Activated T-cell treated with anti-CD3 and anti-CD28 coated beads for 1 hour (primary cell): ENCODE data around the gene UBXN4.
A peak's percentile ranks its signal among the peaks of the same experiment; 100 is the strongest.
"Not testable (repeated sequence)": the region's sequence is repeated elsewhere in the genome, so short reads cannot be mapped to it uniquely, and the experiment has no call there.

ENCODE experiments used
- DNase-seq: peaks from one replicate; pipeline ENCODE4 v3.0.0-alpha.2; 2020; ENCODE audit warnings: low read depth

UBXN4 gene

DNA sequence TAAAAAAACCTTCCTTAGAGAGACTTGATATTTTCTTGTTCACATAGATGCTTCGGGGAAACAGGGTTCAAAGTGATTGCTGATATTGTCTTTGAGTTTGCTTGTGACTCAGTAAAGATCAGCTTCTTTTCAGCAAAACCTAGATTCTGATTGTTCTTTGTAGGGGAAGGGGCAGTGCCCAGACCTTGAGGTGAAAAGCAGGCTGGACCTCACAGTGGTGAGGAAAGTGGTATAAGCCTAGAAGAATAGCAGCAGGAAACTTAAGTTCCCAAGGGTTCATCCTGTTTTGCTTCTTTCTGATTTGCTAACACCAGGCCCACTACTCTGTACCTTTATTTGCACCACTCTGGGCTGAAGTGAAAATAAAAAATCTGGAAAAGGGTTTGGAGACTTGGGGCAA is 20.9 kb downstream of the UBXN4 start:
- no peak for DNase-seq

- no peak for DNase-seq
Measured at GRCh38 chr2:135768863-135769262, 27.2 kb downstream of the UBXN4 start.

- no peak for DNase-seq
Measured at GRCh38 chr2:135773319-135773718, 31.7 kb downstream of the UBXN4 start.

- no peak for DNase-seq
Measured at GRCh38 chr2:135773917-135774316, 32.3 kb downstream of the UBXN4 start.

DNA sequence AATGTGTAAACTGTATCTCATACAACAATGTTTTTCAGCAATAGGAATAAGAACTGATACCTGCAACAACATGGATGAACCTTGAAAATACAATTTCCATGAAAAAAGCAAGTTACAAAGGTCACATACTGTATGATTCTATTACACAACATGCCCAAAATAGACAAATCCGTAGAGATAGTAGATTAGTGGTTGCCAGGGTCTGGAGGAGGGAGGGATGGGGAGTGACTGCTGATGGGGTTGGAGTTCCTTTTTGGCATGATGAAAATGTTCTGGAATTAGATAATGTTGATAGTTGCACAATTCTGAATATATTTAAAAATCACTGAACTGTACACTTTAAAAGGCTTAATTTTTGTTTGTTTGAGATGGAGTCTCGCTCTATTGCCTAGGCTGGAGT is 33.8 kb downstream of the UBXN4 start:
- DNase-seq, result no peak

- DNase-seq, result no peak
Measured at GRCh38 chr2:135776367-135776766, 34.7 kb downstream of the UBXN4 start.

GRCh38 chr2:135782231-135782630 is 40.6 kb downstream of the UBXN4 start:
- no peak for DNase-seq

DNA sequence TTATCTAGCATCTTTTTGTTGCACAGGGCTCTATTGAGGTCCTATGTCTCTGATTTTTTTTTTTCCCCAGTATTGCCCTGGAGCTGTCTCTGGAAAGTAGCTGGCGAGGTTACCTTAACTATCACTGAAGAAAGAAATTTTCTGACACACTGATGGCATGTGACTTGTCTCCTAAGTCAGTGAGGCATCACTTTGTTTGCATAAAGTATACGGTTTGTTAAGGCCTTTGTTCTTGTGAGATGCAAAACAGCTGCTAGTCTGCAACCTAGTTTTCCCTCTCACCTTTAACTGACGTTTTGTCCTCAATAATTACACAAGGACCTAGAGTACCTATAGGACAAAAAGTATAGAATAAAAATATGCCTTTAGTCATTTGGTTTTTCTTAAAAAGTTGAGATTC is 41.8 kb downstream of the UBXN4 start:
- no peak for DNase-seq

GRCh38 chr2:135785032-135785431 is 43.4 kb downstream of the UBXN4 start:
- no peak for DNase-seq

DNA sequence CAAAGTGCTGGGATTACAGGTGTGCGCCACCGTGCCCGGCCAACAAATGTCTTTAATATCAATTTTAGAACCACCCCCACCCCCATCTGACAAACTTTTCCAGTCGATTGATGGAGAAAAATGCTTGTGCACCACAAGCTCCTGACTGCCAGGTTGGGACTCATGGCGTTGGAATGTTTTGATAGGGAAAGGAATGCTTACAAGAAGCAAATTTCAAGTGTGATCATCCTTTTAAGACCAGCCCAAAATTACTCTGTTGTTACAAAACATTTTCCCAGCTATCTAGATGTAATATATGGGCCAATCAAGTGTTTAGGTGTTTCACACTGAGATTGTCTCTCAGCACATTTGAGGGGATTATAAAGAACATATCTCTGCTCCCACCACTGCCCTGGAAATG is 45.2 kb downstream of the UBXN4 start:
- no peak for DNase-seq

GRCh38 chr2:135790423-135790822 is 48.8 kb downstream of the UBXN4 start:
- DNase-seq, result no peak

- no peak for DNase-seq
Measured at GRCh38 chr2:135791418-135792190, 49.9 kb downstream of the UBXN4 start.

- no peak for DNase-seq
Measured at GRCh38 chr2:135792401-135793150, 50.9 kb downstream of the UBXN4 start.

- DNase-seq, result not testable (repeated sequence)
Measured at GRCh38 chr2:135795641-135796040, 54.0 kb downstream of the UBXN4 start.

DNA sequence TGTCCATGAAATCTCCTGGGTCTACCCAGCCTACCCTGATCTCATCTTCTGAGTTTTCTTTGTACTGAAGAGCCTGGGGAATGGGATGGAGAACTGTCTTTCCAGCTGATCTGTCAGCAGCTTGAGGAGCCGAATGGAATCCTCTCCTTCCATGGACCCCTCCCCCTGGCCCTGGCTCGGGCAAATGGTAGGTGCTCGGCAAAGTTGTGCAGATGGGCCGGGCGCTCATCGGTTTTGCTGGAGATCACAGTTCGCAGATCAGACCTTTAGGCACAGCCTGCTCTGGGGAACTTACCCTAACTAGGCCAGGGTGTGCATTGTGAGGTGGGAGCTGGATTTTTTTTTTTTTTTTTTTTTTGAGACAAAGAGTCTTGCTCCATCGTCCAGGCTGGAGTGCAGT is 55.0 kb downstream of the UBXN4 start:
- DNase-seq, result no peak

GRCh38 chr2:135797497-135798274 is 56.0 kb downstream of the UBXN4 start:
- peak; percentile 68 for DNase-seq

DNA sequence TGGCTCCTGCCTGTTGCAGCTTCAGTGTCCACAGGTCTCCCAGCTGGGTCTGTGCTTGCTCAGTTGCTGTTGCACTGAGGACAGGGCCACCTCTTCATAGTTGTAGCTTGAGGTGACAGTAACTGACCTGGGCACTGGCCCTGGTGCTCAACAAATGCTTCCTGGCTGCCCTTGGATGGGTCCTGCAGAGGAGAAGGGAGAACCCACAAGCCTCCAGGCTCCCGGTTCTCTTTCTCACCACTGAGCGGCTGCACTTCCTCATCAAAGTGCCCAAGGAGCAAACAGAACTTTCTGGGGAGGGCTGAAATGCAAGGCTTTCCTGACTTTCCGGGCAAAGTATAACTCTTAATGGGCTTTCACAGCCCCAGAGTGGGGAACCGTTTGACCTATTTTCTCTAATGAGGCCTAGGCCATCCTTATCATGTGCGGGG is 56.6 kb downstream of the UBXN4 start:
- DNase-seq, result no peak

- no peak for DNase-seq
Measured at GRCh38 chr2:135798762-135799161, 57.1 kb downstream of the UBXN4 start.

DNA sequence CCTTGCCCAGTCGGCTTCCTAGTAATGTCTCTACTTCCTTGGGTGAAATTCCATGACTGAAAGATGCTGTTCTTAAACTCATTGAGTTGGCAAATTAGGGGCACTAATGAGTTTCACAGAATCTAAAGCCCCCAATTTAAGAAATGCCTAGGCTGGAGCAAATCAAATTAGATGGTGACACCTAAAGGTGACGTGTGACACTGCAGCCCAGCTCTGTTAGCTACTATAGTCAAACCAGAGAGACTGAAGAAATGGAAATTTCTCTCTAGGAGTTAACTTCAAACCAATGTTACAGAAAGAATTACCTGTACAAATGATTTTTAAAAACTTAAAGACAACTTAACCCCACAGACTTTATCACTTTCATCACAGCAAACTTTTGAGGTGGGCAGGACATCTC is 58.1 kb downstream of the UBXN4 start:
- DNase-seq, result no peak

DNA sequence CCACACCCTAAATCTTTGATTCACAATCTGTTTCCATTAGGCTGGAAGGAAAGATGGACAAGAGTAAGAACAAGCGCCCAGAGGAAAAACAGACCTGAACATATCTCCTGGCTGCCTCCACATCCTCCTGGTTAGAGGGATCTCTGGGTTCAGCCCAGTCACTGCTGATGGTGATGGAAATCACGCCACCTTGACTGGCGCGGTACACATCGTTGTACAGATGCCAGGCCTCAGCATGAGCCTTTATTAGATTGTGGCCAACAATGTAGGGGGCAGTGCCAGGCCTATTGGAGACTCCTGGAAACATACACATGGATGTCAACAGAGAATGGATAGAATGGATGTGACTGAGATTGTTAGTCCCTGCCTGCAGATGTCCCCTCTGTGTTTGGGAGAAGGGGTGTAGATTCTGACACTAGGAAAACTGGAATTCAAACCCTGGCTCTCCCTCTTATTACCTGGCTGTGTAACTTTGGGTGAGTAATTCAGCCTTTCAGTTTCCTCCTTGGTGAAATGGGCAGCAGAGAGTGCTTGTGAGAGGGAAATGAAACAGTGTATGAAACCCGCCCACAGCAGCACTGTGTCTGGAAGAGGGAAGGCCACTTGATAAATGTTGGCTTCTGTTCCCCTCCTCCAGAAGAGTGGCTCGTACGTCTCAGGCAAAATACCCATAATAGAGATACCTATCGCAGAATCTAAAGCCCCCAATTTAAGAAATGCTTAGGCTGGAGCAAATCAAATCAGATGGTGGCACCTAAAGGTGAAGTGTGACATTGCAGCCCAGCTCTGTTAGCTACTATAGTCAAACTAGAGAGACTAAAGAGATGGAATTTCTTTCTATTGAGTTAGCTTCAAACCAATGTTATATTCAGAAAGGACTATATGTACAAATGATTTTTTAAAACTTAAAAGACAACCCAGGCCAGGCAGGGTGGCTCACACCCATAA is 59.1 kb downstream of the UBXN4 start:
- DNase-seq, result no peak

- DNase-seq, result no peak
Measured at GRCh38 chr2:135802350-135802749, 60.7 kb downstream of the UBXN4 start.

- DNase-seq, result no peak
Measured at GRCh38 chr2:135803278-135803677, 61.6 kb downstream of the UBXN4 start.
